ENCODE data around the gene ZDHHC11B.

ZDHHC11B gene

GRCh38 chr5:671459-672328, 112.8 kb downstream of the ZDHHC11B start:
- DNase-seq: peak; percentile 27 to 80

GRCh38 chr5:670396-671270, 113.9 kb downstream of the ZDHHC11B start:
- no peak for DNase-seq

GRCh38 chr5:669842-670395, 114.6 kb downstream of the ZDHHC11B start:
- no peak for DNase-seq

GRCh38 chr5:669111-669841, 115.3 kb downstream of the ZDHHC11B start:
- no peak for DNase-seq

- DNase-seq: no peak
Observed at GRCh38 chr5:668283-668995, 116.1 kb downstream of the ZDHHC11B start.

GRCh38 chr5:666816-667498, 117.6 kb downstream of the ZDHHC11B start:
- no peak for DNase-seq

- DNase-seq: no peak
Observed at GRCh38 chr5:665956-666711, 118.4 kb downstream of the ZDHHC11B start.

- DNase-seq: no peak
Observed at GRCh38 chr5:665541-665955, 119.0 kb downstream of the ZDHHC11B start.

- DNase-seq: no peak
Observed at GRCh38 chr5:664994-665360, 119.6 kb downstream of the ZDHHC11B start.

GRCh38 chr5:664343-664993, 120.1 kb downstream of the ZDHHC11B start:
- no peak for DNase-seq

- no peak for DNase-seq
Observed at GRCh38 chr5:663436-664342, 120.8 kb downstream of the ZDHHC11B start.

- DNase-seq: no peak
Observed at GRCh38 chr5:662751-663435, 121.6 kb downstream of the ZDHHC11B start.

- no peak for DNase-seq
Observed at GRCh38 chr5:661891-662750, 122.4 kb downstream of the ZDHHC11B start.

- no peak for DNase-seq
Observed at GRCh38 chr5:660491-661030, 124.0 kb downstream of the ZDHHC11B start.
